Keratinocyte (primary cell): ENCODE measurements around the gene CNEP1R1. TPM values are rescaled to one million over a fixed set of nuclear protein-coding genes. Genes with fewer than 3 reads are reported as not detected.

Experiments used
- DNase-seq: peaks from one replicate; pipeline ENCODE4 v3.0.0-alpha.2; 2011; ENCODE audit warnings: low read depth, missing footprints, low spot score
- FAIRE-seq: peaks from 2 replicates; lab custom pipeline; 2011; peaks lifted over from hg19 to GRCh38; lab: Jason Lieb, UNC
- H2AFZ ChIP-seq: 2 replicates; pipeline ENCODE4 v1.6.0; 2012; ENCODE audit warnings: low read length, control low read depth, inconsistent platforms; ENCODE audit not compliant: control insufficient read depth
- H3K27ac ChIP-seq: 2 replicates; pipeline ENCODE4 v1.5.1; 2011; ENCODE audit warnings: low read length; ENCODE audit not compliant: control insufficient read depth, insufficient read depth
- H3K27me3 ChIP-seq: 3 replicates; pipeline ENCODE4 v1.6.0; 2011; ENCODE audit warnings: low read length; ENCODE audit not compliant: control insufficient read depth, insufficient read depth; ENCODE audit errors: extremely low read depth
- H3K36me3 ChIP-seq, 2 experiments: 2 replicates in 1 of 2; 3 replicates in 1 of 2; pipeline ENCODE4 v1.5.1; 2011; ENCODE audit warnings: low read length in 2 of 2, mild to moderate bottlenecking in 1 of 2; ENCODE audit not compliant: control insufficient read depth in 2 of 2, insufficient read depth in 2 of 2; ENCODE audit errors: extremely low read depth in 1 of 2
- H3K4me1 ChIP-seq: 3 replicates; pipeline ENCODE4 v1.5.1; 2011; ENCODE audit warnings: low read length; ENCODE audit not compliant: control insufficient read depth, insufficient read depth; ENCODE audit errors: extremely low read depth
- H3K4me2 ChIP-seq: 3 replicates; pipeline ENCODE4 v1.6.0; 2011; ENCODE audit warnings: low read depth, low read length; ENCODE audit not compliant: control insufficient read depth, insufficient read depth; ENCODE audit errors: extremely low read depth
- H3K4me3 ChIP-seq, 3 experiments: fragments of 200-600 bp in 1 of 3; sonication (generic) in 1 of 3; 2 replicates in 2 of 3; 3 replicates in 1 of 3; pipeline ENCODE4 v1.5.1; 2011 to 2016; ENCODE audit warnings: low read length in 3 of 3, mild to moderate bottlenecking in 3 of 3, control low read depth in 2 of 3, inconsistent platforms in 1 of 3, low read depth in 1 of 3, mixed read lengths in 1 of 3, mixed run types in 1 of 3, moderate library complexity in 1 of 3; ENCODE audit not compliant: control insufficient read depth in 2 of 3, insufficient read depth in 2 of 3; ENCODE audit errors: extremely low read depth in 1 of 3
- H3K79me2 ChIP-seq: 2 replicates; pipeline ENCODE4 v1.6.0; 2012; ENCODE audit warnings: low read length; ENCODE audit not compliant: control insufficient read depth, insufficient read depth
- H3K9ac ChIP-seq: 3 replicates; pipeline ENCODE4 v1.6.0; 2011; ENCODE audit warnings: low read length; ENCODE audit not compliant: control insufficient read depth, insufficient read depth; ENCODE audit errors: extremely low read depth
- H3K9me1 ChIP-seq: 3 replicates; pipeline ENCODE4 v1.6.0; 2011; ENCODE audit warnings: low read length; ENCODE audit not compliant: control insufficient read depth, insufficient read depth; ENCODE audit errors: extremely low read depth
- H3K9me3 ChIP-seq: 2 replicates; pipeline ENCODE4 v1.5.1; 2012; ENCODE audit warnings: low read depth, low read length; ENCODE audit not compliant: control insufficient read depth
- H4K20me1 ChIP-seq: 3 replicates; pipeline ENCODE4 v1.6.0; 2011; ENCODE audit warnings: low read length; ENCODE audit not compliant: control insufficient read depth, insufficient read depth; ENCODE audit errors: extremely low read depth
- EZH2 ChIP-seq: IDR thresholded peaks from one replicate; pipeline ENCODE4 v1.6.1; 2012; ENCODE audit warnings: inconsistent platforms, mild to moderate bottlenecking, low read length, moderate library complexity
- dilution Hi-C: fragments of 300-500 bp; cut with MboI; formaldehyde crosslinking; loops from one replicate; pipeline ENCODE4 v1.7.0; 2020; ENCODE audit warnings: low sequenced_read_pairs; ENCODE audit not compliant: extremely low pct_ligation_motif_present
- polyA plus RNA-seq, 5 experiments: library from polyadenylated mRNA; depleted of rRNA in 3 of 5; stranded (reverse) in 3 of 5; stranded (forward) in 1 of 5; unstranded in 1 of 5; fragments of >200 nt; gene quantifications; 1 replicate in 1 of 5; 2 replicates in 3 of 5; 3 replicates in 1 of 5; pipeline versions ENCODE4 v1.2.1 to v1.2.3, GENCODE V29; 2011 to 2012; ENCODE audit warnings: missing spikeins in 2 of 5, low read depth in 1 of 5, low replicate concordance in 1 of 5
- TF ChIP-seq, protein P1 (sequence below), 3 experiments: IDR thresholded peaks in 1 of 3; conservative IDR thresholded peaks in 1 of 3; optimal IDR thresholded peaks in 1 of 3; 2 replicates in 2 of 3; 3 replicates in 1 of 3; pipeline versions ENCODE3 to v1.5.1; 2011; ENCODE audit warnings: low read length in 3 of 3, mild to moderate bottlenecking in 3 of 3, moderate library complexity in 2 of 3, control low read depth in 1 of 3, inconsistent platforms in 1 of 3; ENCODE audit not compliant: insufficient read depth in 2 of 3; ENCODE audit errors: extremely low read depth in 1 of 3

The CNEP1R1 gene
- polyA plus RNA-seq, 1 donor (not counting 4 experiments of a cell fraction or from before 2014, with no cell fraction given), result 28.5 TPM

DNA sequence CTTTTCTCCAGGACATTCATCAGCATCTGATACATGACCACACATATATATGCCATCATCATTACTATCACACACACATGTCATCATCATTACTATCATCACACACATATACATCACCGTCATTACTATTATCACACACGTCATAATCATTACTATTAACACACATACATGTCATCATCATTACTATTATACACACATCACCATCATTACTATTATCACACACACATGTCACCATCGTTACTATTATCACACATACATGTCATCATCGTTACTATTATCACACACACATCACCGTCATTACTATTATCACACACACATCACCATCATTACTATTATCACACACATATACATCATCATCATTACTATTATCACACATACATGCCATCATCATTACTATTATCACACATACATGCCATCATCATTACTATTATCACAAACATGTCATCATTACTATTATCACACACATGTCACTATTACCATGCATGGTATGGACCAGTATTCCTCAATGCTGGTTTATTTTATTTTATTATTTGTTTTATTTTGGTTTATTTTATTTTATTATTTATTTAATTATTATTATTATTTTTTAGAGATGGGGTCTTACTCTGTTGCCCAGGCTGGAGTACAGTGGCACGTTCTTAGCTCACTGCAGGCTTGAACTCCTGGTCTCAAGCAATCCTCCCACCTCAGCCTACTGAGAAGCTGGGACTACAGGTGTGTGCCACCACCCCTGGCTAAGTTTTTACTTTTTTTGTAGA lies 46.3 kb upstream of the CNEP1R1 start:
- Histone ChIP-seq H3K27ac (no peak overlapping the region), H4K20me1 (no peaks in the 10 kb centered on the region), H3K9me1 (no peaks in the 10 kb centered on the region), H3K79me2 (no peaks in the 10 kb centered on the region), H3K4me3 (no peak overlapping the region), H2AFZ (no peak overlapping the region), H3K36me3 (no peaks in the 10 kb centered on the region), H3K4me2 (no peak overlapping the region), H3K27me3 (no peaks in the 10 kb centered on the region), H3K9me3 (no peaks in the 10 kb centered on the region), H3K9ac (no peak overlapping the region), H3K4me1 (no peaks in the 10 kb centered on the region)
- dilution Hi-C loops, result no loop called here
- FAIRE-seq, result no peak
- no peak for TF ChIP-seq EZH2
- TF ChIP-seq, protein P1, sequence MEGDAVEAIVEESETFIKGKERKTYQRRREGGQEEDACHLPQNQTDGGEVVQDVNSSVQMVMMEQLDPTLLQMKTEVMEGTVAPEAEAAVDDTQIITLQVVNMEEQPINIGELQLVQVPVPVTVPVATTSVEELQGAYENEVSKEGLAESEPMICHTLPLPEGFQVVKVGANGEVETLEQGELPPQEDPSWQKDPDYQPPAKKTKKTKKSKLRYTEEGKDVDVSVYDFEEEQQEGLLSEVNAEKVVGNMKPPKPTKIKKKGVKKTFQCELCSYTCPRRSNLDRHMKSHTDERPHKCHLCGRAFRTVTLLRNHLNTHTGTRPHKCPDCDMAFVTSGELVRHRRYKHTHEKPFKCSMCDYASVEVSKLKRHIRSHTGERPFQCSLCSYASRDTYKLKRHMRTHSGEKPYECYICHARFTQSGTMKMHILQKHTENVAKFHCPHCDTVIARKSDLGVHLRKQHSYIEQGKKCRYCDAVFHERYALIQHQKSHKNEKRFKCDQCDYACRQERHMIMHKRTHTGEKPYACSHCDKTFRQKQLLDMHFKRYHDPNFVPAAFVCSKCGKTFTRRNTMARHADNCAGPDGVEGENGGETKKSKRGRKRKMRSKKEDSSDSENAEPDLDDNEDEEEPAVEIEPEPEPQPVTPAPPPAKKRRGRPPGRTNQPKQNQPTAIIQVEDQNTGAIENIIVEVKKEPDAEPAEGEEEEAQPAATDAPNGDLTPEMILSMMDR (optimal IDR thresholded peaks at IDR 0.05 in 1 of 3, IDR thresholded peaks at IDR 0.05 in 1 of 3, conservative IDR thresholded peaks at IDR 0.05 in 1 of 3; ENCODE audit: extremely low read depth in 1 of 3, insufficient read depth in 2 of 3, low read length in 3 of 3), result no peak
- no peak for DNase-seq

DNA sequence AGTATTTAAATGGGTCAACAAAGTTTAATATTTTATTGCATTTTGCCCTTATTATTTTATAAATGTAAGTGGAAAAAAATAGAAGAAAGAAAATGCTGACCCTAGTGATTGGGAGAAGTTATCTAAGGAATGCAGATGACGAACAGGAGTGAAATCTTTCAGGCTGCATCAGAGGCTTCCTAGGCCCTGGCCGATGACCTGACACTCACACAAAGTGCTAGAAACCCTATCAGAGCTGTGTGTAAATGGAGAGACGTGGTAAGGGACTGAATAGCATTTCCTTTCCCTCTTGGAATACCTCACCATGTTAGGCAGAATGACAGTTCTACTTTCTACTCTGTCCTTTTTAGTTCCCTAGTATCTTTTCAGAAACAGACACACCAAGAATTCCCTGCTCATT lies 44.9 kb upstream of the CNEP1R1 start:
- DNase-seq, result no peak
- Histone ChIP-seq H3K79me2 (no peaks in the 10 kb centered on the region), H3K9ac (no peak overlapping the region), H3K4me3 (no peak overlapping the region), H2AFZ (no peak overlapping the region), H3K36me3 (no peaks in the 10 kb centered on the region), H4K20me1 (no peaks in the 10 kb centered on the region), H3K9me3 (no peaks in the 10 kb centered on the region), H3K27ac (no peak overlapping the region), H3K4me1 (no peaks in the 10 kb centered on the region), H3K27me3 (no peaks in the 10 kb centered on the region), H3K9me1 (no peaks in the 10 kb centered on the region), H3K4me2 (no peak overlapping the region)
- dilution Hi-C loops, result no loop called here
- FAIRE-seq, result no peak
- TF ChIP-seq EZH2, result no peak
- TF ChIP-seq, protein P1 (optimal IDR thresholded peaks at IDR 0.05 in 1 of 3, IDR thresholded peaks at IDR 0.05 in 1 of 3, conservative IDR thresholded peaks at IDR 0.05 in 1 of 3; ENCODE audit: extremely low read depth in 1 of 3, insufficient read depth in 2 of 3, low read length in 3 of 3), result no peak
